Lung (tissue), 12 donors: ENCODE measurements around the gene GFY. TPM values are rescaled to one million over a fixed set of nuclear protein-coding genes. Genes with fewer than 3 reads are reported as not detected.
"Not testable (repeated sequence)": the region's sequence is repeated elsewhere in the genome, so short reads cannot be mapped to it uniquely, and the experiment has no call there.

Experiments
- ATAC-seq: fragments of 200-7000 bp; cut with Tn5 transposase; one replicate; pipeline ENCODE4 v1.9.1; 2020; ENCODE audit warnings: moderate number of reproducible peaks; ENCODE audit not compliant: insufficient read depth, low FRiP score
- DNase-seq, 3 donors: peaks; one replicate each; pipeline ENCODE4 v3.0.0-alpha.2; 2013 to 2017
- H3K27ac ChIP-seq, 2 donors: one replicate each; pipeline ENCODE4 v1.5.1; 2013; ENCODE audit warnings: mild to moderate bottlenecking in 2 of 2, moderate library complexity in 2 of 2, control low read depth in 1 of 2, inconsistent platforms in 1 of 2, low read depth in 1 of 2, low read length in 1 of 2
- H3K27me3 ChIP-seq, 3 donors: one replicate each; pipeline ENCODE4 v1.5.1; 2013; ENCODE audit warnings: low read length in 2 of 3; ENCODE audit not compliant: control insufficient read depth in 3 of 3, insufficient read depth in 3 of 3
- H3K36me3 ChIP-seq, 4 donors: one replicate each; pipeline ENCODE4 v1.5.1; 2013; ENCODE audit warnings: low read length in 4 of 4, mild to moderate bottlenecking in 1 of 4, moderate library complexity in 1 of 4; ENCODE audit not compliant: control insufficient read depth in 4 of 4, insufficient read depth in 4 of 4
- H3K4me1 ChIP-seq, 5 donors: one replicate each; pipeline ENCODE4 v1.5.1; 2013; ENCODE audit warnings: low read length in 5 of 5, mild to moderate bottlenecking in 2 of 5, moderate library complexity in 1 of 5; ENCODE audit not compliant: control insufficient read depth in 5 of 5, insufficient read depth in 5 of 5
- H3K4me3 ChIP-seq: one replicate; pipeline ENCODE4 v1.5.1; 2013; ENCODE audit warnings: mild to moderate bottlenecking, control low read depth, moderate library complexity
- H3K9ac ChIP-seq, 2 donors: one replicate each; pipeline ENCODE4 v1.5.1; 2013; ENCODE audit warnings: low read length in 2 of 2, control low read depth in 1 of 2; ENCODE audit not compliant: insufficient read depth in 1 of 2
- H3K9me3 ChIP-seq, 4 donors: one replicate each; pipeline ENCODE4 v1.5.1; 2013; ENCODE audit warnings: low read length in 3 of 4, mild to moderate bottlenecking in 1 of 4, moderate library complexity in 1 of 4; ENCODE audit not compliant: control insufficient read depth in 4 of 4, insufficient read depth in 3 of 4
- CTCF ChIP-seq: IDR thresholded peaks from 2 replicates; pipeline ENCODE4 v1.5.1; 2012; ENCODE audit warnings: mild to moderate bottlenecking; ENCODE audit errors: control extremely low read depth, extremely low read depth
- WGBS, 2 donors: extraction: QIAGEN DNeasy Blood & Tissue Kit; methylation state at CpG; one replicate each; pipeline ENCODE4 v1.1.7; 2013; 5-methylcytosine and 5-hydroxymethylcytosine counted together
- polyA plus RNA-seq, 2 donors: library from polyadenylated mRNA; stranded (reverse); fragments of 200-250 nt; gene quantifications; one replicate each; pipeline ENCODE4 v1.2.1, GENCODE V29; 2013
- total RNA-seq, 2 donors: library from RNA; depleted of rRNA in 1 of 2; stranded (reverse); fragments of >200 nt in 1 of 2; gene quantifications; one replicate each; pipeline ENCODE4 v1.2.1, GENCODE V29; 2014 to 2021
- donor health status: control.
- donor health status: control.
- donor health status: Bipolar disorder and iron deficiency.
- donor health status: healthy.
- donor health status: DM: yes; HTN: yes; CAD: no.

Gene GFY
- total and polyA plus RNA-seq, 4 donors, result not detected

- no peak for TF ChIP-seq CTCF
- peaks cover 0 to 13% (median 1%) of the 10 kb centered on the region in 4 donors for H3K36me3 ChIP-seq
- ATAC-seq (peak; percentile 81), DNase-seq (peak; percentile 86 to 90 (median 86))
- no peak overlapping the region for H3K9ac ChIP-seq
- H3K4me1 ChIP-seq, result peaks cover 0 to 3% (median 0%) of the 10 kb centered on the region in 5 donors
- peak overlapping the region; percentile 20 for H3K4me3 ChIP-seq
- peak overlapping the region; percentile 56 to 58 for H3K27ac ChIP-seq
- no peaks in the 10 kb centered on the region for H3K9me3 ChIP-seq
- 1% methylated on average over 39 to 43 of the region's 43 CpGs for WGBS, 2 donors
- peaks cover 0 to 46% (median 41%) of the 10 kb centered on the region in 3 donors for H3K27me3 ChIP-seq
Observed at GRCh38 chr19:49442771-49443365, 17.7 kb downstream of the GFY start.

- peaks cover 0 to 39% (median 35%) of the 10 kb centered on the region in 3 donors for H3K27me3 ChIP-seq
- no peaks in the 10 kb centered on the region for H3K9me3 ChIP-seq
- peak overlapping the region; percentile 56 to 58 for H3K27ac ChIP-seq
- peaks cover 0 to 4% (median 0%) of the 10 kb centered on the region in 5 donors for H3K4me1 ChIP-seq
- peak overlapping the region; percentile 20 for H3K4me3 ChIP-seq
- DNase-seq, result peak; percentile 96 to 98 (median 97)
- ATAC-seq, result peak; percentile 82
- peak; percentile 92 for TF ChIP-seq CTCF
- no peak overlapping the region for H3K9ac ChIP-seq
- WGBS, 2 donors, result 0 to 1% methylated on average over 43 to 47 of the region's 47 CpGs
- H3K36me3 ChIP-seq, result peaks cover 0 to 18% (median 4%) of the 10 kb centered on the region in 4 donors
Observed at GRCh38 chr19:49443366-49444099, 18.3 kb downstream of the GFY start.

- Histone ChIP-seq H3K27me3 (peaks cover 0 to 33% (median 28%) of the 10 kb centered on the region in 3 donors), H3K36me3 (peaks cover 0 to 20% (median 4%) of the 10 kb centered on the region in 4 donors)
- H3K9me3 ChIP-seq, H3K4me1 ChIP-seq, H3K9ac ChIP-seq, H3K4me3 ChIP-seq, H3K27ac ChIP-seq, ATAC-seq, DNase-seq: not testable (repeated sequence)
- 58 to 71% methylated on average over 5 of the region's 5 CpGs for WGBS, 2 donors
Observed at GRCh38 chr19:49444100-49444700, 19.0 kb downstream of the GFY start.

- H3K36me3 ChIP-seq, result peaks cover 0 to 21% (median 9%) of the 10 kb centered on the region in 4 donors
- H3K4me1 ChIP-seq, result peaks cover 0 to 6% (median 3%) of the 10 kb centered on the region in 5 donors
- no peaks in the 10 kb centered on the region for H3K9me3 ChIP-seq
- no peak overlapping the region for H3K4me3 ChIP-seq
- H3K27ac ChIP-seq, result no peak overlapping the region
- no peak for TF ChIP-seq CTCF
- WGBS, 2 donors, result 72 to 97% methylated on average over 3 of the region's 3 CpGs
- no peak for ATAC-seq
- H3K27me3 ChIP-seq, result peaks cover 0 to 15% (median 10%) of the 10 kb centered on the region in 3 donors
- DNase-seq, result no peak
- no peak overlapping the region for H3K9ac ChIP-seq
Observed at GRCh38 chr19:49445997-49446396, 20.8 kb downstream of the GFY start.
